K562 (cell line): Measurements from ENCODE around the gene GPR37. TPM values are rescaled to one million over a fixed set of nuclear protein-coding genes. Genes with fewer than 3 reads are reported as not detected.

Experiments
- ATAC-seq: fragments of 200-7000 bp; cut with Tn5 transposase; 3 replicates; pipeline ENCODE4 v1.9.1; 2020; ENCODE audit warnings: moderate library complexity
- BruUV-seq: library from RNA; stranded (reverse); fragments of 400-500 nt; replicated peaks from 2 replicates; lab custom pipeline; 2021; lab: Mats Ljungman, UMichigan
- CTCF ChIA-PET: fragments of 300-600 bp; formaldehyde crosslinking; extraction: SDS; loops from one replicate; lab custom pipeline; 2021; ENCODE audit warnings: low intra/inter-chr PET ratio; lab: Yijun Ruan, JAX
- POLR2A ChIA-PET: fragments of 300-600, 350-650 bp; sonication (Branson Sonifier 250); formaldehyde crosslinking; extraction: SDS; loops from one replicate; lab custom pipeline; 2021; ENCODE audit warnings: antibody characterized with exemption, inconsistent platforms; lab: Yijun Ruan, JAX
- DNase-seq, 4 experiments: peaks; one replicate each; pipeline versions ENCODE4 v3.0.0 to v3.0.0-alpha.2; 2011 to 2018; ENCODE audit warnings: low spot score in 3 of 4, mixed read lengths in 3 of 4; ENCODE audit errors: extremely low read depth in 1 of 4
- FAIRE-seq: peaks from 2 replicates; lab custom pipeline; 2011; peaks lifted over from hg19 to GRCh38; lab: Jason Lieb, UNC
- H2AFZ ChIP-seq: 2 replicates; pipeline ENCODE4 v1.6.0; 2011; ENCODE audit warnings: low read depth, low read length, control low read depth, inconsistent platforms
- H3K27ac ChIP-seq: fragments of 200-600 bp; 3 replicates; pipeline ENCODE4 v1.8.0; 2011; ENCODE audit warnings: low read depth, mild to moderate bottlenecking, control low read depth, inconsistent platforms, low read length, moderate library complexity, mixed read lengths; ENCODE audit errors: extremely low read depth
- H3K27me3 ChIP-seq, 2 experiments: fragments of 300-600 bp in 1 of 2; 2 replicates in 1 of 2; 3 replicates in 1 of 2; pipeline versions ENCODE4 v1.6.0 to v1.8.0; 2011; ENCODE audit warnings: inconsistent platforms in 2 of 2, low read length in 2 of 2, mild to moderate bottlenecking in 1 of 2, mixed read lengths in 1 of 2, moderate library complexity in 1 of 2; ENCODE audit not compliant: control insufficient read depth in 2 of 2, insufficient read depth in 2 of 2
- H3K36me3 ChIP-seq: fragments of 300-600 bp; 3 replicates; pipeline ENCODE4 v1.8.0; 2011; ENCODE audit warnings: mild to moderate bottlenecking, low read length, inconsistent platforms; ENCODE audit not compliant: control insufficient read depth, insufficient read depth
- H3K4me1 ChIP-seq, 2 experiments: fragments of 200-600 bp in 1 of 2; replicated peaks in 1 of 2; 2 replicates in 1 of 2; 3 replicates in 1 of 2; pipeline versions ENCODE4 v1.5.1 to v1.8.0; 2011; ENCODE audit warnings: inconsistent platforms in 2 of 2, low read length in 2 of 2, mild to moderate bottlenecking in 1 of 2, mixed read lengths in 1 of 2, moderate library complexity in 1 of 2; ENCODE audit not compliant: control insufficient read depth in 2 of 2, insufficient read depth in 2 of 2
- H3K4me2 ChIP-seq: 2 replicates; pipeline ENCODE4 v1.6.1; 2011; ENCODE audit warnings: low read length, control low read depth, inconsistent platforms, mixed read lengths; ENCODE audit not compliant: insufficient read depth
- H3K4me3 ChIP-seq: fragments of 200-600 bp; sonication (generic), shearing (Covaris generic); 2 replicates; pipeline ENCODE4 v1.5.1; 2016; ENCODE audit warnings: control low read depth, inconsistent platforms
- H3K79me2 ChIP-seq: fragments of 200-600 bp; 3 replicates; pipeline ENCODE4 v1.8.0; 2011; ENCODE audit warnings: low read length, inconsistent platforms; ENCODE audit not compliant: control insufficient read depth, insufficient read depth
- H3K9ac ChIP-seq, 2 experiments: 2 replicates each; pipeline versions ENCODE4 v1.6.0 to v1.6.1; 2011; ENCODE audit warnings: low read depth in 2 of 2, low read length in 2 of 2, control low read depth in 1 of 2, inconsistent platforms in 1 of 2, mild to moderate bottlenecking in 1 of 2, mixed read lengths in 1 of 2; ENCODE audit not compliant: insufficient read depth in 1 of 2
- H3K9me1 ChIP-seq: one replicate; pipeline ENCODE4 v1.6.0; 2011; ENCODE audit warnings: inconsistent platforms, mild to moderate bottlenecking, low read length, moderate library complexity; ENCODE audit not compliant: control insufficient read depth, insufficient read depth
- H3K9me3 ChIP-seq: replicated peaks from 2 replicates; pipeline ENCODE4 v1.5.1; 2011; ENCODE audit warnings: low read depth, low read length, inconsistent platforms; ENCODE audit not compliant: control insufficient read depth, insufficient read depth
- H4K20me1 ChIP-seq: replicated peaks from 2 replicates; pipeline ENCODE4 v1.6.1; 2011; ENCODE audit warnings: low read length, inconsistent platforms, mixed read lengths; ENCODE audit not compliant: control insufficient read depth, insufficient read depth
- NR3C1 ChIP-seq: sonication (generic); formaldehyde crosslinking; IDR thresholded peaks from 2 replicates; pipeline ENCODE4 v1.8.1; 2022; ENCODE audit warnings: missing genetic modification reagents
- RBM25 ChIP-seq: fragments of 200-400 bp; formaldehyde crosslinking; IDR thresholded peaks from 2 replicates; pipeline ENCODE4 v1.6.1; 2018; ENCODE audit warnings: low read length, low read depth, moderate library complexity; ENCODE audit not compliant: severe bottlenecking
- TAF1 ChIP-seq: IDR thresholded peaks from 2 replicates; pipeline ENCODE4 v1.6.1; 2011; ENCODE audit warnings: mild to moderate bottlenecking, low read length, moderate library complexity; ENCODE audit not compliant: insufficient read depth, control insufficient read depth, severe bottlenecking; ENCODE audit errors: extremely low read depth
- ZNF146 ChIP-seq: IDR thresholded peaks from one replicate; pipeline ENCODE4 v1.6.1; 2018; ENCODE audit warnings: missing compliant biosample characterization; ENCODE audit not compliant: unreplicated experiment
- ZNF586 ChIP-seq: fragments of 450-650 bp; formaldehyde crosslinking; conservative IDR thresholded peaks from 2 replicates; pipeline ENCODE4 v1.4.0; 2020; ENCODE audit warnings: mild to moderate bottlenecking, moderate library complexity
- WGBS: fragments of 100-300 bp; shearing (Covaris generic); methylation state at CpG from one replicate; pipeline ENCODE4 v1.1.6; 2016; ENCODE audit warnings: low coverage, mixed read lengths; ENCODE audit not compliant: insufficient coverage; ENCODE audit errors: missing lambda C conversion rate; 5-methylcytosine and 5-hydroxymethylcytosine counted together
- in situ Hi-C: fragments of 300-500 bp; cut with MboI; formaldehyde crosslinking; loops from 4 replicates; pipeline ENCODE4 v1.15.0; 2018; ENCODE audit warnings: inconsistent platforms, mixed read lengths
- intact Hi-C: fragments of 100-400 bp; cut with micrococcal nuclease; formaldehyde crosslinking; loops from 2 replicates; pipeline ENCODE4 v1.14.2; 2022
- polyA plus RNA-seq, 8 experiments: library from polyadenylated mRNA; depleted of rRNA in 4 of 8; stranded (reverse) in 5 of 8; unstranded in 3 of 8; fragments of >200 nt; fragmentation: Nextera tagmentation in 2 of 8; fragmentation: Illumina TruSeq in 1 of 8; extraction: Ambion mirVana in 2 of 8; extraction: Trizol in 1 of 8; gene quantifications; 2 replicates each; pipeline versions ENCODE4 v1.2.1 to v1.2.3, GENCODE V29; 2011 to 2014; ENCODE audit warnings: inconsistent platforms in 1 of 8, missing spikeins in 1 of 8
- total RNA-seq, 7 experiments: library from RNA; depleted of rRNA in 6 of 7; stranded (reverse); fragments of >200 nt in 6 of 7; fragmentation: Illumina TruSeq in 2 of 7; extraction: Trizol in 2 of 7; gene quantifications; 2 replicates each; pipeline versions ENCODE4 v1.2.1 to v1.2.3, GENCODE V29; 2011 to 2021; ENCODE audit warnings: low replicate concordance in 1 of 7
- TF ChIP-seq, protein P1 (sequence below): fragments of 250-450 bp; sonication (Bioruptor Pico); IDR thresholded peaks from 2 replicates; pipeline ENCODE4 v1.9.0; 2021; ENCODE audit warnings: mild to moderate bottlenecking
- TF ChIP-seq, protein P2 (sequence below): fragments of 200-800 bp; sonication (Bioruptor generic); IDR thresholded peaks from 2 replicates; pipeline ENCODE4 v1.6.1; 2016; ENCODE audit warnings: missing genetic modification characterization, missing compliant biosample characterization

Gene GPR37
- total and polyA plus RNA-seq, 9 of the 15 experiments (the other 6 are each of a cell fraction or from before 2014, with no cell fraction given) = 0.03 TPM; not detected in 8

DNA sequence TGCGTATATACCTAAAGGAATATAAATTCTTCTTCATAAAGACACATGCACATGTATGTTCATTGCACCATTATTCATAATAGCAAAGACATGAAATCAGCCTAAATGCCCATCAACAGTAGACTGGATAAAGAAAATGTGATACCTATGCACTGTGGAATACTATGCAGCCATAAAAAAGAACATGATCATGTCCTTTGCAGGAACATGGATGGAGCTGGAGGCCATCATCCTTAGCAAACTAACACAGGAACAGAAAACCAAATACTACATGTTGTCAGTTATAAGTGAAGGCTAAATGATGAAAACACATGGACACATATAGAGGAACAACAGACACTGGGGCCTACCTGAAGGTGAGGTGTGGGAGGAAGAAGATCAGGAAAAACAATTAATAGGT lies 48.7 kb downstream of the GPR37 start:
- BruUV-seq = no TSS peak
- no peak overlapping the region for H3K27ac ChIP-seq
- ATAC-seq (no peak), FAIRE-seq (no peak), DNase-seq (no peak)
- H3K9me1 ChIP-seq = no peaks in the 10 kb centered on the region
- H2AFZ ChIP-seq = no peak overlapping the region
- H3K9me3 ChIP-seq = no peaks in the 10 kb centered on the region
- TF ChIP-seq, protein P1, sequence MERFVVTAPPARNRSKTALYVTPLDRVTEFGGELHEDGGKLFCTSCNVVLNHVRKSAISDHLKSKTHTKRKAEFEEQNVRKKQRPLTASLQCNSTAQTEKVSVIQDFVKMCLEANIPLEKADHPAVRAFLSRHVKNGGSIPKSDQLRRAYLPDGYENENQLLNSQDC (CRISPR knock-in tag) = no peak
- TF ChIP-seq TAF1 (no peak), NR3C1 (CRISPR knock-in tag) (no peak), ZNF146 (CRISPR knock-in tag) (peak; percentile 78), RBM25 (peak; percentile 42)
- no peaks in the 10 kb centered on the region for H3K4me1 ChIP-seq
- 8% methylated on average over 1 of the region's 1 CpG for WGBS
- in situ Hi-C loops (no loop called here), intact Hi-C loops (no loop called here)
- no peaks in the 10 kb centered on the region for H4K20me1 ChIP-seq
- H3K4me3 ChIP-seq = no peak overlapping the region
- no peaks in the 10 kb centered on the region for H3K79me2 ChIP-seq
- CTCF ChIA-PET = no interaction called here
- POLR2A ChIA-PET = no interaction called here
- H3K9ac ChIP-seq = no peak overlapping the region
- H3K4me2 ChIP-seq = no peak overlapping the region
- no peaks in the 10 kb centered on the region for H3K27me3 ChIP-seq
- H3K36me3 ChIP-seq = no peaks in the 10 kb centered on the region

DNA sequence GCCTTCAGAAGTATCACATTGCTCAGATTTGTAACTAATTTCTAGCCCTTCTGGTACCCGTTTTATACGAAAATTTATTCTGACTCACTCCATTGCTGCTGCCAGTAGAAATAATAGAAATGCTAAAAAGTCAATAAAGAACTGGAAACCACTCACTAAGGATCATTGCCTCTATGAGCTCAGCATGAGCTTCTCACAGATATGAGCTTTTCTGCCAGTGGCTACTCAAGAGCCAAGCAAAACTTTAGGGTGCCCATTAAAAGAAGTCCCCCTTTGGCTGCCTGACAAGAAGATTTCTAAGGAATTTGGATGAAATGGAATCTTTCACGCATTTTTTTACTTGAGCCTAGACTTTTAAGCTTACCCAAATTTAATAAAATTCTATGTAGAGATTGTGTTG lies 52.5 kb downstream of the GPR37 start:
- WGBS = 4% methylated on average over 3 of the region's 3 CpGs
- no peak for FAIRE-seq
- TF ChIP-seq, protein P2, sequence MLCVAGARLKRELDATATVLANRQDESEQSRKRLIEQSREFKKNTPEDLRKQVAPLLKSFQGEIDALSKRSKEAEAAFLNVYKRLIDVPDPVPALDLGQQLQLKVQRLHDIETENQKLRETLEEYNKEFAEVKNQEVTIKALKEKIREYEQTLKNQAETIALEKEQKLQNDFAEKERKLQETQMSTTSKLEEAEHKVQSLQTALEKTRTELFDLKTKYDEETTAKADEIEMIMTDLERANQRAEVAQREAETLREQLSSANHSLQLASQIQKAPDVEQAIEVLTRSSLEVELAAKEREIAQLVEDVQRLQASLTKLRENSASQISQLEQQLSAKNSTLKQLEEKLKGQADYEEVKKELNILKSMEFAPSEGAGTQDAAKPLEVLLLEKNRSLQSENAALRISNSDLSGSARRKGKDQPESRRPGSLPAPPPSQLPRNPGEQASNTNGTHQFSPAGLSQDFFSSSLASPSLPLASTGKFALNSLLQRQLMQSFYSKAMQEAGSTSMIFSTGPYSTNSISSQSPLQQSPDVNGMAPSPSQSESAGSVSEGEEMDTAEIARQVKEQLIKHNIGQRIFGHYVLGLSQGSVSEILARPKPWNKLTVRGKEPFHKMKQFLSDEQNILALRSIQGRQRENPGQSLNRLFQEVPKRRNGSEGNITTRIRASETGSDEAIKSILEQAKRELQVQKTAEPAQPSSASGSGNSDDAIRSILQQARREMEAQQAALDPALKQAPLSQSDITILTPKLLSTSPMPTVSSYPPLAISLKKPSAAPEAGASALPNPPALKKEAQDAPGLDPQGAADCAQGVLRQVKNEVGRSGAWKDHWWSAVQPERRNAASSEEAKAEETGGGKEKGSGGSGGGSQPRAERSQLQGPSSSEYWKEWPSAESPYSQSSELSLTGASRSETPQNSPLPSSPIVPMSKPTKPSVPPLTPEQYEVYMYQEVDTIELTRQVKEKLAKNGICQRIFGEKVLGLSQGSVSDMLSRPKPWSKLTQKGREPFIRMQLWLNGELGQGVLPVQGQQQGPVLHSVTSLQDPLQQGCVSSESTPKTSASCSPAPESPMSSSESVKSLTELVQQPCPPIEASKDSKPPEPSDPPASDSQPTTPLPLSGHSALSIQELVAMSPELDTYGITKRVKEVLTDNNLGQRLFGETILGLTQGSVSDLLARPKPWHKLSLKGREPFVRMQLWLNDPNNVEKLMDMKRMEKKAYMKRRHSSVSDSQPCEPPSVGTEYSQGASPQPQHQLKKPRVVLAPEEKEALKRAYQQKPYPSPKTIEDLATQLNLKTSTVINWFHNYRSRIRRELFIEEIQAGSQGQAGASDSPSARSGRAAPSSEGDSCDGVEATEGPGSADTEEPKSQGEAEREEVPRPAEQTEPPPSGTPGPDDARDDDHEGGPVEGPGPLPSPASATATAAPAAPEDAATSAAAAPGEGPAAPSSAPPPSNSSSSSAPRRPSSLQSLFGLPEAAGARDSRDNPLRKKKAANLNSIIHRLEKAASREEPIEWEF (CRISPR knock-in tag) = no peak
- TF ChIP-seq ZNF586 (CRISPR knock-in tag) = no peak

More for the DNA sequence above, 52.5 kb downstream of the GPR37 start:
- intact Hi-C loops (no loop called here), in situ Hi-C loops (no loop called here)
- Histone ChIP-seq H3K9me1 (no peaks in the 10 kb centered on the region), H3K36me3 (no peaks in the 10 kb centered on the region), H2AFZ (no peak overlapping the region), H3K27me3 (no peaks in the 10 kb centered on the region), H3K9ac (no peak overlapping the region), H3K4me2 (no peak overlapping the region), H3K4me3 (no peak overlapping the region), H3K27ac (no peak overlapping the region), H3K79me2 (no peaks in the 10 kb centered on the region), H3K4me1 (no peaks in the 10 kb centered on the region), H4K20me1 (no peaks in the 10 kb centered on the region), H3K9me3 (peaks cover 4% of the 10 kb centered on the region; the same call in 1 of the 2 replicates)
- POLR2A ChIA-PET = no interaction called here
- ATAC-seq (no peak), DNase-seq (no peak)
- no TSS peak for BruUV-seq
- CTCF ChIA-PET = no interaction called here
